ENCODE results near the gene U2SURP. TPM values are rescaled to one million over a fixed set of nuclear protein-coding genes. Genes with fewer than 3 reads are reported as not detected.
"Not testable (repeated sequence)": the region's sequence is repeated elsewhere in the genome, so short reads cannot be mapped to it uniquely, and the experiment has no call there.

Gene U2SURP
- polyA plus RNA-seq, 3 donors: 136 to 185 (median 173) TPM

- DNase-seq (ENCODE audit: extremely low read depth in 1 of 11, low read depth in 9 of 11, low spot score in 4 of 11): no peak
These were observed 40.5 kb downstream of the U2SURP start for GRCh38 chr3:143041903-143042302.

- no peak for DNase-seq (ENCODE audit: extremely low read depth in 1 of 11, low read depth in 9 of 11, low spot score in 4 of 11)
These were observed 44.3 kb downstream of the U2SURP start for GRCh38 chr3:143045639-143046038.

GRCh38 chr3:143046075-143046474 lies 44.7 kb downstream of the U2SURP start:
- not testable (repeated sequence) for DNase-seq (ENCODE audit: extremely low read depth in 1 of 11, low read depth in 9 of 11, low spot score in 4 of 11)

DNA sequence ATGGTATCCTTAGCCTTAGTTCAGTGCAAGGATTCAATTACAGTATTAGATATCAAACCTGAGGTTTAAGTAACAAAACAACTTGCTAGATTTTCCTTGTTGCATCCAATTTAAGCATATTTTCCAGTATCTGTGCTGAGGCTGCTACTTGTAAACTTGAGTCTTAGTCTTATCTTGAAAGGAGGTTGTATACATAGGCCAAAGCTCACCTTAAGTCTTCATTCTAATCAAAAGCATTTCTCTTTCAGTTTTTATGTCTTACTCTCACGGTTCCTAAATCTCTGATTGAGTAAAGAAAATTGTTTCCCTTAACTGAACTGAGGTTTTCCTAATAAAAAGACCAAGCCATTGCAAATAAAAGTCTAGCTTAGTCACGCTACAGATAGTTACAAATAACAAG lies 52.6 kb downstream of the U2SURP start:
- DNase-seq (ENCODE audit: extremely low read depth in 1 of 11, low read depth in 9 of 11, low spot score in 4 of 11): no peak

DNA sequence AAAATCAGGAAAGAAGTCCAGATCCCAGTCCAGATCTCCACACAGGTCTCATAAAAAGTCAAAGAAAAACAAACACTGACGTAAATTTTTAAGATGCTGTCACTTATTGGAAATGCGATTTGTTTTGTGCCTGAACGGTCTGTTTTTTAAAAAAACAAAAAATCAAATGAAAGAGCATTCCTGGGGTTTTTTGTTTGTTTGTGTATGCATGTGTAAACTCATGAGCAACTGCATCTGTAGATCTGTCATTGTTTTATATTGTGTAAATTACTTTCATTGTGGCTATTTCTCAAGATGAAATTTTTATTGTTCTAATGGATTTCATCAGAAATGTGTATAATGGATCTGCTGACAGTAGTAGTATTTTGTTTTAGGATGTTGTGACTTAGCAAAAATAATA lies 55.0 kb downstream of the U2SURP start:
- peak in 1 of 11 donors; percentile 35 for DNase-seq (ENCODE audit: extremely low read depth in 1 of 11, low read depth in 9 of 11, low spot score in 4 of 11)

DNA sequence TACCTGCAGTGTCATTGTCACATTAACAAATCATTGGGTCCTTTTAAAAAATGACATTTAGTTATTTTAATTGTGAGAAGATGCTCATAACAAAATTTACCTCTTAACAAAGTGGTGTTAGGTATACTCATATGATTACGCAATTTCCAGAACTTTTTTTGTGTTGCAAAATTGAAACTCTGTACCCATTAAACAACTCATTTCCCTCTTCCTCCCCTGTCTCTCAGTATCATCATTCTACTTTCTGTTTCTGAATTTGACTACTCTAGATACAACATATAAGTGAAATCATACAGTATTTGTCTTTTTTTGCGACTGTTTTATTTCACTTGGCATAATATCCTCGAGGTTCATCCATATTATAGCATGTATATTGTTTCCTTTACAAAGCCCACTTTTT lies 59.5 kb downstream of the U2SURP start:
- no peak for DNase-seq (ENCODE audit: extremely low read depth in 1 of 11, low read depth in 9 of 11, low spot score in 4 of 11)

- DNase-seq (ENCODE audit: extremely low read depth in 1 of 11, low read depth in 9 of 11, low spot score in 4 of 11): no peak
These were observed 61.6 kb downstream of the U2SURP start for GRCh38 chr3:143063018-143063417.

DNA sequence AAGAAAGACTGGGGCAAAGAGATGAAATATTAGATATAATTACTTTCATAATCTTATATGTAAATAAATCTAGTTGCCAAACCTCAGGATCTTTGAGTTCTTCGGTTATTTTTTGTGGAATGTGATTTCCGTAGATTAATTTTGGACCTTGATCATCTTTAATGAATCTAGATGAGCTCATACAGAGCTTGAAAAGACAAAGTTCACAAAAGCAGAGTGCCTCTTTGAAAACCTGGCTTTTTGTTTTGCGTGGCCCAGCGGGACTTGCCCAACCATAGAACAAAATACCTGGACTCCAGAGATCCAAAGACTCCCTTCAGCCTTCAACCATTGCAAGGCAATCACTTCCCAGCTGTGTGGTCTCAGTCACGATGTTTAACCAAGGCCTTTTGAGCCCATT lies 63.4 kb downstream of the U2SURP start:
- no peak for DNase-seq (ENCODE audit: extremely low read depth in 1 of 11, low read depth in 9 of 11, low spot score in 4 of 11)

- DNase-seq (ENCODE audit: extremely low read depth in 1 of 11, low read depth in 9 of 11, low spot score in 4 of 11): no peak
These were observed 64.0 kb downstream of the U2SURP start for GRCh38 chr3:143065364-143065763.

GRCh38 chr3:143066033-143066432 lies 64.7 kb downstream of the U2SURP start:
- no peak for DNase-seq (ENCODE audit: extremely low read depth in 1 of 11, low read depth in 9 of 11, low spot score in 4 of 11)

DNA sequence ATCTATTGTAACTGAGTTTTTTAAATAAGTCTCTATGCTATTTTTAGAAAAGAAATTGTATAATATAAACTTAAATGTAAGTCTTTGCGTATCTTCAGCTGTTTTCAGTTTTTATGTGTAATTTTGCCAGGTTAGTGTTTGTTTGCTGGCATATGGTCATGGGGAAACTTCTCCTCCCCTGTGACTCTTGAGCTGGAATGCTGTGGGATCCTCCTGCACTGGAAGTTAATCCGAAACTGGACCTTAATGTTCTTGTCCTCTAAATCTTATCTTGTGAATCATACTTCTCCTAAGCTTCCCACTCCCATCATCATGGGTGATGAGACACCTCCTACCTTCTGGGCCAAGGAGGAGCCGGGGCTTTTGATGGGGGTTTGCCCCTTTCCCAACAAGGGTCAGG lies 65.8 kb downstream of the U2SURP start:
- no peak for DNase-seq (ENCODE audit: extremely low read depth in 1 of 11, low read depth in 9 of 11, low spot score in 4 of 11)

- DNase-seq (ENCODE audit: extremely low read depth in 1 of 11, low read depth in 9 of 11, low spot score in 4 of 11): no peak
These were observed 66.7 kb downstream of the U2SURP start for GRCh38 chr3:143068059-143068458.

GRCh38 chr3:143070977-143071551 lies 69.7 kb downstream of the U2SURP start:
- DNase-seq (ENCODE audit: extremely low read depth in 1 of 11, low read depth in 9 of 11, low spot score in 4 of 11): no peak

DNA sequence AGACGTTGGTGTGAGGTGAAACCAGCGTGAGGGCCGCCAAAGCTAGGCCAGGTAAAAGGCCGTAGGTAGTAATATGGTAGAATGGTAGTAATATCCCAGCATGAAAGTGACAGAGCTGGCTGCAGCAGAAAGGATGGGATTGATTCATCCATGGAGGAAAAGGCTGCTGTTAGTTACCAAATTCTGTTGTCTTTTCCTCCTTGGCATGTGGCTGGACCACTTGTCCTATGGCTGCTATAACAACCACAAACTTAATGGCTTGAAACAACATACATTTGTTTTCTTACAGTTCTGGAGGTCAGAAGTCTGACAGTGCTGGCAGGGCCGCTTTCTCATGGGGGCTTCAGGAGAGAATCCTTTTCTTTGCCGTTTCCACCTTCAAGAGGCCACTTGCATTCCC lies 70.4 kb downstream of the U2SURP start:
- DNase-seq (ENCODE audit: extremely low read depth in 1 of 11, low read depth in 9 of 11, low spot score in 4 of 11): no peak

DNA sequence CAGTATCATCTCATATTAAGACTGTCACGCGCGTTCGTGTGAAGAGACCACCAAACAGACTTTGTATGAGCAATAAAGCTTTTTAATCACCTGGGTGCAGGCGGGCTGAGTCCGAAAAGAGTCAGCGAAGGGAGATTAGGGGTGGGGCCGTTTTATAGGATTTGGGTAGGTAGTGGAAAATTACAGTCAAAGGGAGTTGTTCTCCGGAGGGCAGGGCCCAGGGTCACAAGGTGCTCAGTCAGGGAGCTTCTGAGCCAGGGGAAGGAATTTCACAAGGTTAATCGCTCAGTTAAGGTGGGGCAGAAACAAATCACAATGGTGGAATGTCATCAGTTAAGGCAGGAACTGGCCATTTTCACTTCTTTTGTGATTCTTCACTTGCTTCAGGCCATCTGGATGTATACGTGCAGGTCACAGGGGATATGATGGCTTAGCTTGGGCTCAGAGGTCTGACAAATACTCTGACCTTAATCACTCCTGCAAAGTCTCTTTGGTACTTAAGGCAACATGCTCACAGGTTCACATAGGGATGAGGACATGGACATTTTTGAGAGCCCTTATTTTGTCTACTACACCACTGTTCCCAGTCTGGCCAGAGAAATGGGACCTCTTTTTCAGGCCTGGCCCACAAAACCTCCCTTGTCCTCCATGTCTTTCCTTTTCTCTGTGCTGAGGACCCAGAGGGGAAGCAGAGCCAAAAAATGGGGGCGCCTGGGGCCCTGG lies 71.1 kb downstream of the U2SURP start:
- DNase-seq (ENCODE audit: extremely low read depth in 1 of 11, low read depth in 9 of 11, low spot score in 4 of 11): not testable (repeated sequence)

GRCh38 chr3:143073541-143073940 lies 72.2 kb downstream of the U2SURP start:
- DNase-seq (ENCODE audit: extremely low read depth in 1 of 11, low read depth in 9 of 11, low spot score in 4 of 11): not testable (repeated sequence)

DNA sequence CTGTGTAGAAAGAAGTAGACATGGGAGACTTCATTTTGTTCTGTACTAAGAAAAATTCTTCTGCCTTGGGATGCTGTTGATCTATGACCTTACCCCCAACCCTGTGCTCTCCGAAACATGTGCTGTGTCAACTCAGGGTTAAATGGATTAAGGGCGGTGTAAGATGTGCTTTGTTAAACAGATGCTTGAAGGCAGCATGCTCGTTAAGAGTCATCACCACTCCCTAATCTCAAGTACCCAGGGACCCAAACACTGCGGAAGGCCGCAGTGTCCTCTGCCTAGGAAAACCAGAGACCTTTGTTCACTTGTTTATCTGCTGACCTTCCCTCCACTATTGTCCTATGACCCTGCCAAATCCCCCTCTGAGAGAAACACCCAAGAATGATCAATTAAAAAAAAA lies 72.6 kb downstream of the U2SURP start:
- not testable (repeated sequence) for DNase-seq (ENCODE audit: extremely low read depth in 1 of 11, low read depth in 9 of 11, low spot score in 4 of 11)

GRCh38 chr3:143078883-143079282 lies 77.5 kb downstream of the U2SURP start:
- DNase-seq (ENCODE audit: extremely low read depth in 1 of 11, low read depth in 9 of 11, low spot score in 4 of 11): no peak

DNA sequence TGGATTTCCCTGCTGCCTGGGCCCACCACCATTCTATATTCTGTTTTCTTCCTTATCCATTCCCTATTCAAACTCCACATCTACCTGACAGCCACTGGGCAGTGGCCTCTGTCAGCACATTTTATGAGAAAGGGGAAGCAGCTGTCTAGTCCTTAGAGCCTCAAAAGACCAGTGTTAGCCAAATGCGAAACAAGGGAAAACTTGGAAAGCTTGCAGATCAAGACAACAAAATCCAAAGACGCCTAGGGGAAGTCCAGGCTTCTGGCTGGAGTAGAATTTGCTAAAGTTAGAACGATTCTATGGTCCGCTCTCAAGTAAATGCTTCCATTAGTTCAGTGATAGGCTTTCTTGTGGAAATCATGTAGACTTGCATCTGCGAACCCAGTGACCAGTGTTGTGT lies 78.8 kb downstream of the U2SURP start:
- no peak for DNase-seq (ENCODE audit: extremely low read depth in 1 of 11, low read depth in 9 of 11, low spot score in 4 of 11)

DNA sequence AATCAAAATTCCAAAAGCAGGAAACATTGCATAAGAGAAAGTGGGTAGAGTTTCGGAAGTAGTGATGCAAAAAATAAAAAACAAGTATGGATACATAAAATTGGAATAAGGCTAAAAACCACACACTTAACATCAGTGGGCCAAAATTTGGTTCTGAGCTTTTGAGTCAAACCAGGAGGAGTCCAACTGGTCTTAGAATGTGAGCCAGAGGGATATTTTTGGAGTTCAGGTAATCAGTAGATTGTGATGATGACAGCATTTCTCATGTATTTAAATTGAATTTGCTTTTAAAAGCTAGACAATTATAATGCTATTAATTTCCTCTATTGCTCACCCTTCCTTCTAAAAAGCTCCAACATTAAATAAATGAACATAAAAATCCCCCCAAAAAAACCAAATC lies 80.0 kb downstream of the U2SURP start:
- no peak for DNase-seq (ENCODE audit: extremely low read depth in 1 of 11, low read depth in 9 of 11, low spot score in 4 of 11)

Data from renal cortex interstitium (tissue), 11 donors.